ENCODE measurements around the gene MACF1. TPM values are rescaled to one million over a fixed set of nuclear protein-coding genes. Genes with fewer than 3 reads are reported as not detected.

MACF1 gene
- total RNA-seq, 2 donors from 2014 or later, result 107 to 148 TPM

DNA sequence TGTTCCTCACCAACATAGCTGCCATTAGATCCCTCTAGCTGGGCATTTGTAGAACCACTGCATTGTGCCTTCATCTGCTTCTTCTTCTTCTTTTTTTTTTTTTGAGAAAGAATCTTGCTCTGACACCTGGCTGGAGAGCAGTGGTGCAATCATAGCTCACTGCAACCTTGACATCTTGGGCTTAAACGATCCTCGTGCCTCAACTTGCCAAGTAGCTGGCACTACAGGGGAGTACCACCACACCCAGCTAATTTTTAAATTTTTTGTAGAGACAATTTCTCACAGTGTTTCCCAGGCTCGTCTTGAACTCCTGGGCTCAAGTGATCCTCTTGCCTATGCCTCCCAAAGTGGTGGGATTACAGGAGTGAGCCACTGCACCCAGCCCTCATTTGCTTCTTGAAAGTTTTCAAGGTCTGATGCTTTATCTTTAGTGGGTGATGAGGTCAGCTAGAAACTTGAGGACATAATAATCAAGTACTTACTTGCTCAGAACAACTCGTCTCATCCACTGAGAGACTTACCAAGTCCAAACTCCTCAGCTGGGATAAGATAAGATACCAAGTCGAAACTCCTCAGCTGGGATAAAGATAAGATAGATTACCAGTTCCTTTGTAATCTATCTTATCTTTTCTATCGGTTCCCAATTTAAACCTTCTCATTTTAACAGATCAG is 71.5 kb downstream of the MACF1 start:
- Histone ChIP-seq H3K4me3 (no peak overlapping the region), H3K27ac (no peak overlapping the region), H3K9me3 (no peaks in the 10 kb centered on the region), H3K36me3 (no peaks in the 10 kb centered on the region), H3K9ac (ENCODE audit: low read depth in 2 of 2, low read length in 2 of 2) (no peak overlapping the region), H3K27me3 (no peaks in the 10 kb centered on the region), H3K4me1 (peaks cover 12% of the 10 kb centered on the region)
- intact Hi-C loops (cut with DNase I), result no loop called here
- TF ChIP-seq, protein P1, sequence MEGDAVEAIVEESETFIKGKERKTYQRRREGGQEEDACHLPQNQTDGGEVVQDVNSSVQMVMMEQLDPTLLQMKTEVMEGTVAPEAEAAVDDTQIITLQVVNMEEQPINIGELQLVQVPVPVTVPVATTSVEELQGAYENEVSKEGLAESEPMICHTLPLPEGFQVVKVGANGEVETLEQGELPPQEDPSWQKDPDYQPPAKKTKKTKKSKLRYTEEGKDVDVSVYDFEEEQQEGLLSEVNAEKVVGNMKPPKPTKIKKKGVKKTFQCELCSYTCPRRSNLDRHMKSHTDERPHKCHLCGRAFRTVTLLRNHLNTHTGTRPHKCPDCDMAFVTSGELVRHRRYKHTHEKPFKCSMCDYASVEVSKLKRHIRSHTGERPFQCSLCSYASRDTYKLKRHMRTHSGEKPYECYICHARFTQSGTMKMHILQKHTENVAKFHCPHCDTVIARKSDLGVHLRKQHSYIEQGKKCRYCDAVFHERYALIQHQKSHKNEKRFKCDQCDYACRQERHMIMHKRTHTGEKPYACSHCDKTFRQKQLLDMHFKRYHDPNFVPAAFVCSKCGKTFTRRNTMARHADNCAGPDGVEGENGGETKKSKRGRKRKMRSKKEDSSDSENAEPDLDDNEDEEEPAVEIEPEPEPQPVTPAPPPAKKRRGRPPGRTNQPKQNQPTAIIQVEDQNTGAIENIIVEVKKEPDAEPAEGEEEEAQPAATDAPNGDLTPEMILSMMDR (IDR thresholded peaks at IDR 0.05), result no peak
- DNase-seq, result no peak

DNA sequence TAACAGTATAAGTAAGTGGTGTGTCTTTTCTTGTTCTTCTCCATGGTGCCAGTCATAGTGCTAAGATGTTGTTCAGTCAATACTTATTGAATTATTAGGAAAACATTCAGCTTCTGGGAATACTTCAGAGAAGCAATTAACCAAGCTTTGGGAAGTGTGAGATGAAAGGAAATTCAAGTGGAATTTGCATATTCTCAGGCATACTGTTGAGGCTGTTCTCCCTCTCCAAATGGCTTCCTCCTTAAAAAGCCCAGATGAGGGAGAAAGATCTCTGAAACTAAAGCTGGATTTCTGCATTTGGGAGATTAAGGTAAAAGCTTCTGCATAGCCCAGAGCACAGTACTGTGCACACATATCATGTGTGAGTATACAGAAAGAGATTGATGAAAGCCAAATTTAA is 73.4 kb downstream of the MACF1 start:
- Histone ChIP-seq H3K36me3 (no peaks in the 10 kb centered on the region), H3K27me3 (no peaks in the 10 kb centered on the region), H3K4me3 (no peak overlapping the region), H3K27ac (no peak overlapping the region), H3K9ac (ENCODE audit: low read depth in 2 of 2, low read length in 2 of 2) (no peak overlapping the region), H3K9me3 (no peaks in the 10 kb centered on the region), H3K4me1 (no peaks in the 10 kb centered on the region)
- TF ChIP-seq, protein P1 (IDR thresholded peaks at IDR 0.05), result no peak
- DNase-seq, result no peak
- intact Hi-C loops (cut with DNase I), result no loop called here

DNA sequence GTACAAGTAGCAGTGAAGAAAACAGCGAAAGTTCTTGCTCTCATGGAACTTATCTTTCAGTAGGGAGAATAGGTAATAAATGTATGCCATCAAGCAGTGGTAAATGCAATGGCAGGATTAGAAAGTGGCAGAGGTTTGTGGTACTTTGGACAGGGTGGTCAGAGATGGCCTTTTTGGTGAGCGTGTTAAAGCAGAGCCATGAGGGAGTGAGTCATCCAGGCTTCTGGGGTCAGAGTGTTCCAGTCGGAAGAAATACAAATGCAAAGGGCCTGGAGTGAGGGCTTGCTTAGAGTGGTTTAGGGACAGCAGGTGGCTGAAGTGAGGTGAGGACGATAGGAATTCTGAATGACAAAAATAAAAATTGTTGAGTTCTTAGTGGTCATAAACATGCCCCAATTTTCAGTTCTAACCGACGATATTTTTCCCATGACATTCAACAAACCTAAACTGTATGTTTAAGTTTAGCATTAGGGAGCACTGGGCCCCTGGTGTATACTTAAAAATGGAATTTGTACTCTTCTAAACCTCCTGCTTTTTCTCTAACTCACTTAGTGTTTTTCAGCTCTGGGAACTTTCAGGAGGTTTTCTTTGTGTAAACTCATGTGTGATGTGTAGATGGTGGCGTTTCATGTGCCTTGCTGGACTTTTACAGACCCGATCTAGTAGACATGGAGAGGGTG is 78.2 kb downstream of the MACF1 start:
- no peak overlapping the region for H3K27ac ChIP-seq

DNA sequence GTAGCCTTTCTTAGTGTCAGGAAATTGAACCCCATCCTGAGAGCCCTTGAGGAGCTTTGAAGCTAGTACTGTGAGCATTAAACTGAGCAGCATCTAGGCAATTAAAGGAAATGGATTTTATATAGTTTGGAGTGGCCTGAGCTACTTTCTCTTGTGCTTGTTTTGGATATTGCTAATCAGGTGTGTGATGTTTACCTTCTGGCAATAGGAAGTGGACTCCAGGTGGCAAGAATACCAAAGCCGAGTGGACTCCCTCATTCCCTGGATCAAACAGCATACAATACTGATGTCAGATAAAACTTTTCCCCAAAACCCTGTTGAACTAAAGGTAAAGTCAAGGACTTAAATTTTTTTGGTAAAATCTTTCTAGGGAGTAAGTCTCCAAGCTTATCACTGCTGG is 79.4 kb downstream of the MACF1 start:
- no peaks in the 10 kb centered on the region for H3K9me3 ChIP-seq
- H3K9ac ChIP-seq (ENCODE audit: low read depth in 2 of 2, low read length in 2 of 2), result no peak overlapping the region
- intact Hi-C loops (cut with DNase I), result no loop called here
- no peaks in the 10 kb centered on the region for H3K27me3 ChIP-seq
- peaks cover 9% of the 10 kb centered on the region for H3K36me3 ChIP-seq
- H3K27ac ChIP-seq, result no peak overlapping the region
- TF ChIP-seq, protein P1 (IDR thresholded peaks at IDR 0.05), result no peak
- H3K4me1 ChIP-seq, result no peaks in the 10 kb centered on the region
- H3K4me3 ChIP-seq, result no peak overlapping the region
- DNase-seq, result no peak

More for the DNA sequence above, 78.2 kb downstream of the MACF1 start:
- Histone ChIP-seq H3K4me3 (no peak overlapping the region), H3K9me3 (no peaks in the 10 kb centered on the region), H3K4me1 (no peaks in the 10 kb centered on the region), H3K36me3 (peaks cover 5% of the 10 kb centered on the region), H3K27me3 (no peaks in the 10 kb centered on the region), H3K9ac (ENCODE audit: low read depth in 2 of 2, low read length in 2 of 2) (no peak overlapping the region)
- intact Hi-C loops (cut with DNase I), result no loop called here
- TF ChIP-seq, protein P1 (IDR thresholded peaks at IDR 0.05), result no peak
- no peak for DNase-seq

DNA sequence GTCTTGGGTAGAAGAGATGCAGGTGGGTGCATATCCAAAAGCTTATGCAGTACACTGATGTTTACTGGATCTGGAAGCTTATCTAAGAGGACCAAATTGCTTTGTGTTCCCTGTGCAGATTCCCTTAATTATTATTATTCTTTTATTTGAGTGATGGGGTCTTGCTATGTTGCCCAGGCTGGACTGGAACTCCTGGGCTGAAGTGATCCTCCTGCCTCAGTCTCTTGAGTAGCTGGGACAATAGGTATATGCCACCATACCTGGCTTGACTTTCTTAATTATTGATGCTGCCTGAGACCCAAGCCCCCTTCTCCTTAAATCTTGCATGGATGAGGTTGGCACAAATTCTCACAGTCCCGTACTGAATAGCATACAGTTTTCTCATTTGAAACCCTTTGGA is 83.0 kb downstream of the MACF1 start:
- H3K9me3 ChIP-seq, result no peaks in the 10 kb centered on the region
- no peak overlapping the region for H3K27ac ChIP-seq
- no peak for DNase-seq
- no peaks in the 10 kb centered on the region for H3K4me1 ChIP-seq
- intact Hi-C loops (cut with DNase I), result no loop called here
- TF ChIP-seq, protein P1 (IDR thresholded peaks at IDR 0.05), result no peak
- H3K36me3 ChIP-seq, result peaks cover 9% of the 10 kb centered on the region
- H3K27me3 ChIP-seq, result no peaks in the 10 kb centered on the region
- H3K9ac ChIP-seq (ENCODE audit: low read depth in 2 of 2, low read length in 2 of 2), result no peak overlapping the region
- no peak overlapping the region for H3K4me3 ChIP-seq

Measured in colonic mucosa (tissue), 4 donors.